ENCODE results near the gene ANAPC10.

Gene ANAPC10

GRCh38 chr4:145043306-145043705 lies 54.7 kb downstream of the ANAPC10 start:
- H3K27ac ChIP-seq, result no peak overlapping the region
- TF ChIP-seq FOXP2 (optimal IDR thresholded peaks at IDR 0.05; ENCODE audit: control extremely low read depth, extremely low read length, insufficient read depth) (no peak), POLR2AphosphoS5 (IDR thresholded peaks at IDR 0.05; ENCODE audit: borderline replicate concordance, low read depth, low read length) (no peak), EZH2 (IDR thresholded peaks at IDR 0.05) (no peak)
- H3K36me3 ChIP-seq (ENCODE audit: insufficient read depth, low read length), result 0 out of 2 replicates have a peak, but pooled peaks cover 3% of the 10 kb centered on the region
- no peaks in the 10 kb centered on the region for H3K9me3 ChIP-seq (ENCODE audit: low read depth, low read length)
- no peak overlapping the region for H3K9ac ChIP-seq (ENCODE audit: insufficient read length)
- no peak for DNase-seq (ENCODE audit: low read depth, low spot score)
- no peak overlapping the region for H3K4me3 ChIP-seq

GRCh38 chr4:145042601-145043285 lies 55.3 kb downstream of the ANAPC10 start:
- Histone ChIP-seq H3K9me3 (ENCODE audit: low read depth, low read length) (no peaks in the 10 kb centered on the region), H3K27ac (no peak overlapping the region), H3K9ac (ENCODE audit: insufficient read length) (no peak overlapping the region), H3K4me3 (no peak overlapping the region), H3K36me3 (ENCODE audit: insufficient read depth, low read length) (0 out of 2 replicates have a peak, but pooled peaks cover 3% of the 10 kb centered on the region)
- no peak for TF ChIP-seq POLR2AphosphoS5 (IDR thresholded peaks at IDR 0.05; ENCODE audit: borderline replicate concordance, low read depth, low read length)
- no peak for TF ChIP-seq EZH2 (IDR thresholded peaks at IDR 0.05)
- TF ChIP-seq FOXP2 (optimal IDR thresholded peaks at IDR 0.05; ENCODE audit: control extremely low read depth, extremely low read length, insufficient read depth), result no peak
- DNase-seq (ENCODE audit: low read depth, low spot score), result no peak

- TF ChIP-seq EZH2 (IDR thresholded peaks at IDR 0.05) (no peak), POLR2AphosphoS5 (IDR thresholded peaks at IDR 0.05; ENCODE audit: borderline replicate concordance, low read depth, low read length) (no peak), FOXP2 (optimal IDR thresholded peaks at IDR 0.05; ENCODE audit: control extremely low read depth, extremely low read length, insufficient read depth) (no peak)
- Histone ChIP-seq H3K9ac (ENCODE audit: insufficient read length) (no peak overlapping the region), H3K36me3 (ENCODE audit: insufficient read depth, low read length) (0 out of 2 replicates have a peak, but pooled peaks cover 3% of the 10 kb centered on the region), H3K4me3 (no peak overlapping the region), H3K9me3 (ENCODE audit: low read depth, low read length) (no peaks in the 10 kb centered on the region), H3K27ac (no peak overlapping the region)
- no peak for DNase-seq (ENCODE audit: low read depth, low spot score)
These were observed 56.6 kb downstream of the ANAPC10 start for GRCh38 chr4:145041378-145041777.

- no peak overlapping the region for H3K9ac ChIP-seq (ENCODE audit: insufficient read length)
- H3K36me3 ChIP-seq (ENCODE audit: insufficient read depth, low read length), result peaks cover 23% of the 10 kb centered on the region
- H3K9me3 ChIP-seq (ENCODE audit: low read depth, low read length), result no peaks in the 10 kb centered on the region
- TF ChIP-seq POLR2AphosphoS5 (IDR thresholded peaks at IDR 0.05; ENCODE audit: borderline replicate concordance, low read depth, low read length) (no peak), FOXP2 (optimal IDR thresholded peaks at IDR 0.05; ENCODE audit: control extremely low read depth, extremely low read length, insufficient read depth) (no peak), EZH2 (IDR thresholded peaks at IDR 0.05) (no peak)
- DNase-seq (ENCODE audit: low read depth, low spot score), result no peak
- no peak overlapping the region for H3K4me3 ChIP-seq
- H3K27ac ChIP-seq, result no peak overlapping the region
These were observed 62.4 kb downstream of the ANAPC10 start for GRCh38 chr4:145035494-145036136.

GRCh38 chr4:145034727-145035211 lies 63.2 kb downstream of the ANAPC10 start:
- Histone ChIP-seq H3K27ac (no peak overlapping the region), H3K9me3 (ENCODE audit: low read depth, low read length) (no peaks in the 10 kb centered on the region), H3K4me3 (no peak overlapping the region), H3K36me3 (ENCODE audit: insufficient read depth, low read length) (peaks cover 19% of the 10 kb centered on the region), H3K9ac (ENCODE audit: insufficient read length) (no peak overlapping the region)
- DNase-seq (ENCODE audit: low read depth, low spot score), result no peak
- TF ChIP-seq FOXP2 (optimal IDR thresholded peaks at IDR 0.05; ENCODE audit: control extremely low read depth, extremely low read length, insufficient read depth) (no peak), POLR2AphosphoS5 (IDR thresholded peaks at IDR 0.05; ENCODE audit: borderline replicate concordance, low read depth, low read length) (no peak), EZH2 (IDR thresholded peaks at IDR 0.05) (no peak)

- TF ChIP-seq POLR2AphosphoS5 (IDR thresholded peaks at IDR 0.05; ENCODE audit: borderline replicate concordance, low read depth, low read length) (no peak), FOXP2 (optimal IDR thresholded peaks at IDR 0.05; ENCODE audit: control extremely low read depth, extremely low read length, insufficient read depth) (no peak), EZH2 (IDR thresholded peaks at IDR 0.05) (no peak)
- no peak overlapping the region for H3K9ac ChIP-seq (ENCODE audit: insufficient read length)
- no peak for DNase-seq (ENCODE audit: low read depth, low spot score)
- H3K9me3 ChIP-seq (ENCODE audit: low read depth, low read length), result 0 out of 2 replicates have a peak, but pooled peaks cover 3% of the 10 kb centered on the region
- no peak overlapping the region for H3K4me3 ChIP-seq
- H3K36me3 ChIP-seq (ENCODE audit: insufficient read depth, low read length), result peaks cover 13% of the 10 kb centered on the region
- no peak overlapping the region for H3K27ac ChIP-seq
These were observed 78.7 kb downstream of the ANAPC10 start for GRCh38 chr4:145019346-145019745.

GRCh38 chr4:145014365-145014764 lies 83.6 kb downstream of the ANAPC10 start:
- TF ChIP-seq EZH2 (IDR thresholded peaks at IDR 0.05), result no peak
- no peak for TF ChIP-seq FOXP2 (optimal IDR thresholded peaks at IDR 0.05; ENCODE audit: control extremely low read depth, extremely low read length, insufficient read depth)
- TF ChIP-seq POLR2AphosphoS5 (IDR thresholded peaks at IDR 0.05; ENCODE audit: borderline replicate concordance, low read depth, low read length), result no peak
- no peak overlapping the region; the same call in 1 of the 2 replicates for H3K27ac ChIP-seq

GRCh38 chr4:145012841-145013240 lies 85.2 kb downstream of the ANAPC10 start:
- Histone ChIP-seq H3K4me3 (no peak overlapping the region), H3K9me3 (ENCODE audit: low read depth, low read length) (no peaks in the 10 kb centered on the region), H3K27ac (peak overlapping the region; percentile 90), H3K9ac (ENCODE audit: insufficient read length) (peak overlapping the region; percentile 17), H3K36me3 (ENCODE audit: insufficient read depth, low read length) (peaks cover 5% of the 10 kb centered on the region; the same call in 1 of the 2 replicates)
- TF ChIP-seq FOXP2 (optimal IDR thresholded peaks at IDR 0.05; ENCODE audit: control extremely low read depth, extremely low read length, insufficient read depth) (no peak), POLR2AphosphoS5 (IDR thresholded peaks at IDR 0.05; ENCODE audit: borderline replicate concordance, low read depth, low read length) (no peak), EZH2 (IDR thresholded peaks at IDR 0.05) (no peak)
- peak; percentile 82 for DNase-seq (ENCODE audit: low read depth, low spot score)

More at GRCh38 chr4:145014365-145014764, 83.6 kb downstream of the ANAPC10 start:
- DNase-seq (ENCODE audit: low read depth, low spot score), result no peak
- H3K9me3 ChIP-seq (ENCODE audit: low read depth, low read length), result 0 out of 2 replicates have a peak, but pooled peaks cover 3% of the 10 kb centered on the region
- no peak overlapping the region for H3K4me3 ChIP-seq
- peaks cover 5% of the 10 kb centered on the region; the same call in 1 of the 2 replicates for H3K36me3 ChIP-seq (ENCODE audit: insufficient read depth, low read length)
- no peak overlapping the region for H3K9ac ChIP-seq (ENCODE audit: insufficient read length)
